Parathyroid adenoma (tissue), 2 donors: ENCODE results near the gene MMEL1.

Experiments used
- H2AFZ ChIP-seq: fragments of 300-600 bp; sonication (generic); one replicate; pipeline ENCODE4 v1.7.0; 2017; ENCODE audit warnings: antibody characterized with exemption, mild to moderate bottlenecking
- H3K27ac ChIP-seq: fragments of 300-600 bp; sonication (generic); one replicate; pipeline ENCODE4 v1.7.0; 2017
- H3K27me3 ChIP-seq: fragments of 300-600 bp; sonication (generic); one replicate; pipeline ENCODE4 v1.7.0; 2017; ENCODE audit warnings: low read length; ENCODE audit not compliant: control insufficient read depth, insufficient read depth
- H3K36me3 ChIP-seq: fragments of 300-600 bp; sonication (generic); one replicate; pipeline ENCODE4 v1.7.0; 2017; ENCODE audit warnings: low read length; ENCODE audit not compliant: control insufficient read depth, insufficient read depth
- H3K4me1 ChIP-seq: fragments of 300-600 bp; sonication (generic); one replicate; pipeline ENCODE4 v1.7.0; 2017; ENCODE audit warnings: control low read depth
- H3K4me2 ChIP-seq: fragments of 300-600 bp; sonication (generic); one replicate; pipeline ENCODE4 v1.7.0; 2017; ENCODE audit warnings: low read length
- H3K4me3 ChIP-seq: fragments of 300-600 bp; sonication (generic); one replicate; pipeline ENCODE4 v1.7.0; 2017; ENCODE audit warnings: low read depth, low read length
- H3K79me2 ChIP-seq: fragments of 300-600 bp; sonication (generic); one replicate; pipeline ENCODE4 v1.7.0; 2017; ENCODE audit warnings: control low read depth
- H3K9ac ChIP-seq: fragments of 300-600 bp; sonication (generic); one replicate; pipeline ENCODE4 v1.7.0; 2017; ENCODE audit warnings: mild to moderate bottlenecking
- H3K9me3 ChIP-seq: fragments of 300-600 bp; sonication (generic); one replicate; pipeline ENCODE4 v1.7.0; 2017; ENCODE audit warnings: low read length; ENCODE audit not compliant: control insufficient read depth
- TF ChIP-seq, protein P1 (sequence below): fragments of 300-600 bp; sonication (generic); IDR thresholded peaks from one replicate; pipeline ENCODE4 v1.7.0; 2017; ENCODE audit warnings: antibody characterized with exemption, mild to moderate bottlenecking
- donor health status: primary hyperparathyroidism.

MMEL1 gene

DNA sequence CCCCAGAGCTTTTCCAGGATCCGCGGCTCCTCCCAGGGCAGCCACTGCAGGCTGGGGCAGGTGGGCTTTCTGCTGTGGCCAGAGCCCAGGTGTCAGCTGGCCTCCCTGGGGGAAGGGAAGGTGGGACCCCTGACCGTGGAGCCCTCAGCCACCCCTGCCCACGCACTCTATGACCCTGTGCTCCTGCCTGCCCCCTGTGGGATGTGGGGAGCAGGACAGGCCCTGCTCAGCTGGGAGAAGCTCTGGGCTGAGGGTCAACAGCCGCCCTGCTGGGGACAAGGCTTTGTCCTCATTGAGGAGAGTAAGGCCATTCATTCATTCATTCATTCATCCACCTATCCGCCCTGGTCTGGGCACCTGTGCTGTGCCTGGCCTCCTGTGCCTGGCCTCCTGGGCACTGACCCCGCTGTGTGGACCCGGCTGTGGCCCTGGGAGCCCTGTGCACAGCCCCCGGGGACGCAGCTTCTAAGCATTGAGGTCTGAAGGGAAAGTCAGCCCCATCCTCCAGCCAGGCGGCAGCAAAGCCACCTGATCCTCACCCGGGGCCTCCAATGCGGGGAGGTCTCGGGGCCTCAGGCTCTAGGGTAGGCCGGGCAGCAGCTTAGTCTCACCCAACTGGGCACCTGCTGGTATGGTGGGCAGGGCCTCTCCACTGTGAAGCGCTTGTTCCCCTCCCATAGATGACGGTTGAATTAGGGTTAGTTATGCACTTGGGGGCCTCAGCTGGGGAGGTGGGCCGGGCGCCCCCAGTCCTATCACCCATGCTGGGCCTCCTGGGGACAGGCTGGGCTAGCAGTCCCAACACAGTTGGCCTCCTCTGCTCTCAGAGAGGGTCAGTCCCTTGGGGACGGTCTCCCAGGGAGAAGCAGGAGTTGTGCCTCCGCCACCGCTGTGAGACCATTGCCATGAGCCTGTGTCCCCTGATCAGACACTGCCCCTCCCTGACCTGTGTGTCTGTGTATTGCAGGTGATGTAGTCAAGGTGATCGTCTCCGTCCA is 70.6 kb downstream of the MMEL1 start:
- Histone ChIP-seq H3K27ac (no peak overlapping the region), H3K4me1 (peaks cover 2% of the 10 kb centered on the region), H2AFZ (no peak overlapping the region), H3K36me3 (no peaks in the 10 kb centered on the region), H3K4me2 (no peak overlapping the region), H3K9me3 (no peaks in the 10 kb centered on the region), H3K79me2 (no peaks in the 10 kb centered on the region), H3K27me3 (no peaks in the 10 kb centered on the region), H3K4me3 (no peak overlapping the region), H3K9ac (no peak overlapping the region)
- TF ChIP-seq, protein P1, sequence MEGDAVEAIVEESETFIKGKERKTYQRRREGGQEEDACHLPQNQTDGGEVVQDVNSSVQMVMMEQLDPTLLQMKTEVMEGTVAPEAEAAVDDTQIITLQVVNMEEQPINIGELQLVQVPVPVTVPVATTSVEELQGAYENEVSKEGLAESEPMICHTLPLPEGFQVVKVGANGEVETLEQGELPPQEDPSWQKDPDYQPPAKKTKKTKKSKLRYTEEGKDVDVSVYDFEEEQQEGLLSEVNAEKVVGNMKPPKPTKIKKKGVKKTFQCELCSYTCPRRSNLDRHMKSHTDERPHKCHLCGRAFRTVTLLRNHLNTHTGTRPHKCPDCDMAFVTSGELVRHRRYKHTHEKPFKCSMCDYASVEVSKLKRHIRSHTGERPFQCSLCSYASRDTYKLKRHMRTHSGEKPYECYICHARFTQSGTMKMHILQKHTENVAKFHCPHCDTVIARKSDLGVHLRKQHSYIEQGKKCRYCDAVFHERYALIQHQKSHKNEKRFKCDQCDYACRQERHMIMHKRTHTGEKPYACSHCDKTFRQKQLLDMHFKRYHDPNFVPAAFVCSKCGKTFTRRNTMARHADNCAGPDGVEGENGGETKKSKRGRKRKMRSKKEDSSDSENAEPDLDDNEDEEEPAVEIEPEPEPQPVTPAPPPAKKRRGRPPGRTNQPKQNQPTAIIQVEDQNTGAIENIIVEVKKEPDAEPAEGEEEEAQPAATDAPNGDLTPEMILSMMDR: peak; percentile 19

DNA sequence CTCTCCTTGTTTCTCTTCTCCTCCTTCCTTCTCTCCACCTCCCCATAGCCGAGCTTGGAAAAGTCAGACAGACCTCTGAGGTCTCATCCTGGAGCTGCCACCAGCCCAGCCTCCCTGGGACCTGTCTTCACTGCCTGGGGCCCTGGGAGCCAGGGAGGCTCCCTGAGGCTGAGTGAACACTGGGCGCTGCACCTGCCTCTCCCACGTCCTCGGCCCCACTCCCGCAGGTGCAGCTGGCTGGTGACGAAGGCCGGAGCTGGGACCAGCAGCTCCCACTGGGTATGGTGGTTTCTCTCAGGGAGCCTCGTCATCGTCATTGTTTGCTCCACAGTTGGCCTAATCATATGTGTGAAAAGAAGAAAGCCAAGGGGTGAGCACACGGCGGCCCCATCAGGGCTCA is 71.4 kb downstream of the MMEL1 start:
- H3K4me1 ChIP-seq: peaks cover 2% of the 10 kb centered on the region
- no peaks in the 10 kb centered on the region for H3K36me3 ChIP-seq
- no peak overlapping the region for H3K27ac ChIP-seq
- TF ChIP-seq, protein P1: no peak
- no peak overlapping the region for H3K4me3 ChIP-seq
- H3K4me2 ChIP-seq: no peak overlapping the region
- H2AFZ ChIP-seq: no peak overlapping the region
- H3K27me3 ChIP-seq: no peaks in the 10 kb centered on the region
- H3K9me3 ChIP-seq: no peaks in the 10 kb centered on the region
- no peaks in the 10 kb centered on the region for H3K79me2 ChIP-seq
- H3K9ac ChIP-seq: no peak overlapping the region

DNA sequence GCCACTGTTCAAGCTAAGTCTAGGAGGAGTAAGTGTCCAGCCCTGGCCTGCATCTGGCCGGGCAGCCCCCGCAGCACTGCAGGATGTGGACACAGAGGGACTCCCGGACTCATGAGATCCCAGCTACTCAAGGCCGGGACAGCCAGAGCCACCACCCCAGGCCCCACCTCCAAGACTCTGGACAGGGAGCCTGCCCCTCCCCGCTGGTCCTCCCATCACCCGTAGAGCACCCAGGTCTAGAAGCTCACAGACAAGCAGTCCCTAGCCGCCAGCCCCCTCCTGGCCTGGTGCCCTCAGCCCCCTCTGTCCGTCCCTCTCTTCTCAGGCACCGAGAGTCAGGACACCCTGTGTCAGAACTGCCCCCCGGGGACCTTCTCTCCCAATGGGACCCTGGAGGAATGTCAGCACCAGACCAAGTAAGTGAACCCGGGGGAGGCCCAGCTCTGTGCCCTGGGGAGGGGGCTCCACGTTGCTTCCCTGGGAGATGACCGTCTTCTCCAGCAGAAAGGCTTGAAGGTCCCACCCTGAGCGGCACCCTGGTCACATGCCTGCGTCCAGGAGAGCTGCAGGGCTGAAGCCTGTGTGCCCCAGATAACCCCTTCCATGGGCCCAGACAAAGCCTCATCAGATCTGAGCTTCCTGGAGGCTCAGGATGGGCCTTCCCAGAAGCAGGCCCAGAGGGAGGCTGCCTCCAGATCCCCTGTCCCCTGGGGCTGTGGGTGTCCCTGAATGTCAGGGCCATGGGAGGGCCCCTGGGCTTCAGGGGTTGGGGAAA is 72.3 kb downstream of the MMEL1 start:
- Histone ChIP-seq H3K79me2 (no peaks in the 10 kb centered on the region), H3K36me3 (no peaks in the 10 kb centered on the region), H3K4me3 (no peak overlapping the region), H3K27me3 (no peaks in the 10 kb centered on the region), H2AFZ (no peak overlapping the region), H3K4me2 (no peak overlapping the region), H3K27ac (no peak overlapping the region), H3K9me3 (no peaks in the 10 kb centered on the region), H3K4me1 (peaks cover 2% of the 10 kb centered on the region), H3K9ac (no peak overlapping the region)
- TF ChIP-seq, protein P1: no peak

DNA sequence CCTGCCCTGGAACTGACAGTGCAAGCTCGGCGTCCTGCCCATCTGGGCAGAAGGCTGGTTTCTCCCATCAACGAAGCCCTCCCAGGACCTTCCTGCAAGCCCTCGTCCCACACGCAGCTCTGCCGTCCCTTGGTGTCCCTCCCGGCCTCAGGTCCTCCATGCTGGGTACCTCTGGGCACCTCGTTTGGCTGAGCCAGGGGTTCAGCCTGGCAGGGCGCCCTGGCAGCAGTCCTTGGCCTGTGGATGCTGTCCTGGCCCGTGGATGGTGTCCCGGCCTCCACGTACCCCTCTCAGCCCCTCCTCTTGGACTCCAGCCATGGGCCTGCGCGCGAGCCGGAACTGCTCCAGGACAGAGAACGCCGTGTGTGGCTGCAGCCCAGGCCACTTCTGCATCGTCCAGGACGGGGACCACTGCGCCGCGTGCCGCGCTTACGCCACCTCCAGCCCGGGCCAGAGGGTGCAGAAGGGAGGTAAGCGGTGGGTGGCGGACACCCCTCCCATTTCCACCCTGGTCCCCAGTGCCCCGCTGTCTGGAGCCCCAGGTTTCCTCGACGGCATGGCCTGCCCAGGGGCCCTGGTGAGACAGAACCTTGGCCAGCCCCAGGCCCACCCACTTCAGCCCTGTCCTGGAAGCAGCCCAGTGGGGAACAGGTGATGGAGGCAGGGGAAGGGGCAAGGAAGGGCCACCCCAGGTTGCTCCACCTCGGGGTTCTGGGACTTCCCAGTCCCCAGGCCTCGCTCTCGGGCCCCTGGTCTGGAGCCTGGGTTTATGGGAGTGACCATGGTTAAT is 73.1 kb downstream of the MMEL1 start:
- no peak overlapping the region for H3K9ac ChIP-seq
- H3K4me1 ChIP-seq: peaks cover 4% of the 10 kb centered on the region
- no peak overlapping the region for H3K4me3 ChIP-seq
- no peaks in the 10 kb centered on the region for H3K79me2 ChIP-seq
- no peaks in the 10 kb centered on the region for H3K36me3 ChIP-seq
- H3K27me3 ChIP-seq: no peaks in the 10 kb centered on the region
- TF ChIP-seq, protein P1: no peak
- no peak overlapping the region for H3K4me2 ChIP-seq
- H2AFZ ChIP-seq: no peak overlapping the region
- no peaks in the 10 kb centered on the region for H3K9me3 ChIP-seq
- H3K27ac ChIP-seq: no peak overlapping the region
